T-cell (primary cell): ENCODE measurements around the gene SMYD1. TPM values are rescaled to one million over a fixed set of nuclear protein-coding genes. Genes with fewer than 3 reads are reported as not detected.

Source experiments
- ATAC-seq, 4 experiments: fragments of 200-7000 bp in 3 of 4; fragments of 150-1000 bp in 1 of 4; cut with Tn5 transposase; replicated peaks in 1 of 4; 1 replicate in 3 of 4; 2 replicates in 1 of 4; pipeline ENCODE4 v1.10.0; 2021; ENCODE audit warnings: moderate library complexity in 3 of 4, mild to moderate bottlenecking in 2 of 4, moderate number of reproducible peaks in 1 of 4
- CTCF ChIA-PET, 2 donors: fragments of 300-600 bp; sonication (Branson Sonifier 250); formaldehyde crosslinking; loops; one replicate each; lab custom pipeline; 2022; ENCODE audit warnings: antibody characterized with exemption in 2 of 2; lab: Charles Lee
- POLR2A ChIA-PET, 2 donors: fragments of 300-600 bp; sonication (Branson Sonifier 250); formaldehyde crosslinking; loops; one replicate each; lab custom pipeline; 2022; ENCODE audit warnings: antibody characterized with exemption in 2 of 2; lab: Charles Lee
- DNase-seq, 35 experiments: peaks; one replicate each; pipeline versions ENCODE4 v3.0.0 to v3.0.0-alpha.2; 2013 to 2023
- H3K27ac ChIP-seq: one replicate; pipeline ENCODE4 v1.5.1; 2013; ENCODE audit warnings: low read length
- H3K27me3 ChIP-seq, 2 experiments: replicated peaks in 1 of 2; 1 replicate in 1 of 2; 2 replicates in 1 of 2; pipeline versions ENCODE4 v1.6.1 to v1.7.0; 2013; ENCODE audit warnings: low read length in 1 of 2, mixed read lengths in 1 of 2; ENCODE audit not compliant: control insufficient read depth in 2 of 2, insufficient read depth in 2 of 2; ENCODE audit errors: extremely low read depth in 1 of 2
- H3K36me3 ChIP-seq, 2 donors: 1 replicate in 1 of 2; 2 replicates in 1 of 2; pipeline versions ENCODE4 v1.6.1 to v1.7.0; 2013; ENCODE audit warnings: low read length in 1 of 2; ENCODE audit not compliant: control insufficient read depth in 2 of 2, insufficient read depth in 1 of 2; ENCODE audit errors: extremely low read depth in 1 of 2
- H3K4me1 ChIP-seq, 2 experiments: 1 replicate in 1 of 2; 2 replicates in 1 of 2; pipeline versions ENCODE4 v1.6.1 to v1.7.0; 2013; ENCODE audit warnings: low read length in 2 of 2, mixed read lengths in 1 of 2; ENCODE audit not compliant: insufficient read depth in 2 of 2, control insufficient read depth in 1 of 2; ENCODE audit errors: extremely low read depth in 1 of 2
- H3K4me3 ChIP-seq, 2 donors: 1 replicate in 1 of 2; 2 replicates in 1 of 2; pipeline versions ENCODE4 v1.5.1 to v1.7.0; 2013; ENCODE audit warnings: mild to moderate bottlenecking in 2 of 2, low read length in 1 of 2, moderate library complexity in 1 of 2; ENCODE audit not compliant: control insufficient read depth in 1 of 2; ENCODE audit errors: extremely low read depth in 1 of 2
- H3K9me3 ChIP-seq: 2 replicates; pipeline ENCODE4 v1.7.0; 2013
- H3K27ac Mint-ChIP-seq, 2 donors: one replicate each; pipeline ENCODE4 v1.8.0; 2020 to 2021; ENCODE audit warnings: mild to moderate bottlenecking in 2 of 2, mixed read lengths in 2 of 2
- H3K27me3 Mint-ChIP-seq, 2 donors: one replicate each; pipeline ENCODE4 v1.8.0; 2021 to 2022; ENCODE audit warnings: mixed read lengths in 2 of 2
- H3K36me3 Mint-ChIP-seq: one replicate; pipeline ENCODE4 v1.8.0; 2021; ENCODE audit warnings: mixed read lengths
- H3K4me1 Mint-ChIP-seq, 3 donors: one replicate each; pipeline ENCODE4 v1.8.0; 2020 to 2022; ENCODE audit warnings: mixed read lengths in 3 of 3, mild to moderate bottlenecking in 1 of 3
- H3K4me3 Mint-ChIP-seq, 3 donors: one replicate each; pipeline ENCODE4 v1.8.0; 2020 to 2022; ENCODE audit warnings: mild to moderate bottlenecking in 3 of 3, mixed read lengths in 3 of 3, moderate library complexity in 3 of 3
- H3K9me3 Mint-ChIP-seq, 3 donors: one replicate each; pipeline ENCODE4 v1.8.0; 2020 to 2022; ENCODE audit warnings: mixed read lengths in 3 of 3
- WGBS: methylation state at CpG from one replicate; pipeline ENCODE4 v1.1.5; 2013; ENCODE audit warnings: missing lambda C conversion rate; ENCODE audit not compliant: insufficient coverage; 5-methylcytosine and 5-hydroxymethylcytosine counted together
- total RNA-seq, 35 experiments: library from RNA in 6 of 35; stranded (reverse) in 6 of 35; fragments of 120-200 nt in 1 of 35; gene quantifications; one replicate each; pipeline versions ENCODE4 v1.2.1 to v1.2.4 and lab custom pipeline; 2013 to 2026

Gene SMYD1
- total RNA-seq, 5 donors from 2014 or later (not counting 1 experiment from before 2014, with no cell fraction given), result not detected

DNA sequence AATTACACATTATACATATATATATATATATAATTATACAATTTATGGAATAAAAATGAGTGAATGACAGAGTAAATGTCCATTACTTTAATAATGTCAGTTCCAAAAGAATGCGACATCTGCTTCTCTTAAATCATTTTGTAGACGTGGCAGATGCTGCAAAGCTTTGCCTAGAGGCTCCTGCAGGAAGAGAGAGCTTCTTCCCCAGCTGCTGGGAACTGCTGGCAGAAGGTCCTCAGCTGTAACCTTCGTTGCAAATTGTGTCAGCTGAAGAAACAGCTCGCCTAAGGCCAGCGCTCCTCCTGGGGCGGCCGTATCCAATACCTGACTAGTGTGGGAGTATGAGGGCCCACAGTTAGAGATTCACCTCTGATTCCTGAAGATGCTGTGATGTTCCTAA is 92.9 kb downstream of the SMYD1 start:
- POLR2A ChIA-PET, result no interaction called here
- no peak overlapping the region for H3K4me3 ChIP-seq
- no peaks in the 10 kb centered on the region for H3K36me3 Mint-ChIP-seq

DNA sequence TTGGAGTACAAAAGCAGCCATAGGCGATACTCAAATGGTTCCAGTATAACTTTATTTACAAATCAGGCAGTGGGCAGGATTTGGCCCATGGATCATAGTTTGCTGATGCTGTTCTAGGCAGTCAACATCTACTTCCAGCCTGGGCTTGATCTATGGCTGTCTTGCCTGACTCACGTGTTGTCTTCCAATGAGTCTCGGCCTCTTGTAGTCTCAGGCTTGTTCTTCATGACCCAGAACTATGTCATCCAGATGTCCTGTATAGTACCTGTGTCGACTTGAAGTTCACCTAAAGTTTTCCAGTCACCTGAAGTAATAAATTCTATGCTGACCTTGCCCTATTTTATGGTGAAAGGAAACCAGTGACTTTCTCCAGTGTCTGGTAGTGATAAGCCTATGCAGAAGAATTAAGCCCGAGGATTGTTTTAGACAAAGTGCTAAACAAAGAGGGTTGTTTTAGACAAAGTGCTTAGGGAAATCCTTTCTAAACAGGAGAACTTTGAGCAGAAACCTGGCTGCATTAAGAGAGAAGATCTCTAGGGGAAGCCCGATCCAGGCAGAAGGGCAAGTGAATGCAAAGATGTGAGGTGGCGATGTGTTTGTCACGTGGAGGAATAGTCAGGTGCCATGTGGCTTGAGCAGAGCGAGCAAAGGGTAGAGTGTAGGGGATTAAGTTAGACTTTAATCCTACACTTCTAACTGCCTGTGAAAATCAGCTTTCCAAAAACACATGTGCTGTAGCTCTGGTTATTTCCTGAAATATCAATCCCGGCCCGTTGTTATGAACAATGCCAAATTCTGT is 94.0 kb downstream of the SMYD1 start:
- CTCF ChIA-PET, result interaction anchor here in 1 of 2 donors (1.8 kb wide), 1 partner anchor 101 kb away, joined by 10 read pairs; no protein-coding TSS in a partner anchor
- H3K27me3 ChIP-seq, result no peaks in the 10 kb centered on the region
- Mint-ChIP-seq H3K27ac (no peak overlapping the region), H3K27me3 (no peaks in the 10 kb centered on the region), H3K4me1 (no peaks in the 10 kb centered on the region), H3K36me3 (no peaks in the 10 kb centered on the region), H3K9me3 (no peaks in the 10 kb centered on the region), H3K4me3 (no peak overlapping the region)
- no peak for DNase-seq
- no peak for ATAC-seq
- no peaks in the 10 kb centered on the region for H3K9me3 ChIP-seq
- POLR2A ChIA-PET, result no interaction called here
- no peaks in the 10 kb centered on the region for H3K4me1 ChIP-seq
- H3K36me3 ChIP-seq, result no peaks in the 10 kb centered on the region
- WGBS, result 94% methylated on average over 7 of the region's 11 CpGs
- H3K4me3 ChIP-seq, result no peak overlapping the region
- H3K27ac ChIP-seq, result no peak overlapping the region

More for the DNA sequence above, 92.9 kb downstream of the SMYD1 start:
- H3K27ac Mint-ChIP-seq, result no peak overlapping the region
- H3K27me3 Mint-ChIP-seq, result no peaks in the 10 kb centered on the region
- CTCF ChIA-PET, result interaction anchor here (0.6 to 3.2 kb wide), 4 partner anchors 100 to 303 kb away, joined by 4 to 39 read pairs (median 10); no protein-coding TSS in a partner anchor
- no peaks in the 10 kb centered on the region for H3K27me3 ChIP-seq
- H3K9me3 ChIP-seq, result no peaks in the 10 kb centered on the region
- H3K36me3 ChIP-seq, result no peaks in the 10 kb centered on the region
- no peaks in the 10 kb centered on the region for H3K4me1 Mint-ChIP-seq
- no peak for ATAC-seq
- WGBS, result 81% methylated on average over 7 of the region's 7 CpGs
- DNase-seq, result no peak
- H3K4me3 Mint-ChIP-seq, result no peak overlapping the region
- no peaks in the 10 kb centered on the region for H3K9me3 Mint-ChIP-seq
- H3K27ac ChIP-seq, result no peak overlapping the region
- no peaks in the 10 kb centered on the region for H3K4me1 ChIP-seq

Other genes with a start within 250 kb of the SMYD1 start
- gene RGPD2, start 242.0 kb upstream of the SMYD1 start, total RNA-seq, result 10 to 100 TPM in 3 of 5 donors, 1 to 10 TPM in 2; 3.1 to 18.1 (median 10.5) TPM
- gene RNU2-63P, start 51.3 kb upstream of the SMYD1 start, total RNA-seq, result 10 to 100 TPM in 2 of 5 donors, 1 to 10 TPM in 1, not detected in 2; 4.0 to 18.7 (median 13.3) TPM
- 10 to 100 TPM in 4 of 5 donors, 1 to 10 TPM in 1; 9.0 to 24.9 (median 20.7) TPM for gene KRCC1, start 12.0 kb upstream of the SMYD1 start, total RNA-seq
- under 1 TPM in 3 of 5 donors, not detected in 2; 0.49 to 0.76 (median 0.73) TPM for gene FABP1, start 60.2 kb downstream of the SMYD1 start, total RNA-seq
- gene THNSL2, start 102.5 kb downstream of the SMYD1 start, total RNA-seq, result 1 to 10 TPM in 3 of 5 donors, under 1 TPM in 2; 0.40 to 3.5 (median 1.6) TPM